Immature natural killer cell (primary cell): ENCODE data around the gene CDKAL1. TPM values are rescaled to one million over a fixed set of nuclear protein-coding genes. Genes with fewer than 3 reads are reported as not detected.
"Not testable (repeated sequence)": the region's sequence is repeated elsewhere in the genome, so short reads cannot be mapped to it uniquely, and the experiment has no call there.

Experiments
- DNase-seq, 3 donors: peaks; one replicate each; pipeline ENCODE4 v3.0.0; 2022; ENCODE audit warnings: mixed read lengths in 1 of 3
- H3K27ac Mint-ChIP-seq, 6 donors: one replicate each; pipeline ENCODE4 v1.8.0; 2020; ENCODE audit warnings: mixed read lengths in 6 of 6, mild to moderate bottlenecking in 5 of 6, inconsistent platforms in 4 of 6, moderate library complexity in 3 of 6
- H3K27me3 Mint-ChIP-seq, 3 donors: one replicate each; pipeline ENCODE4 v1.8.0; 2020 to 2021; ENCODE audit warnings: low read depth in 3 of 3, mild to moderate bottlenecking in 3 of 3, mixed read lengths in 3 of 3, moderate library complexity in 3 of 3, inconsistent platforms in 1 of 3
- H3K36me3 Mint-ChIP-seq, 3 donors: one replicate each; pipeline ENCODE4 v1.8.0; 2020; ENCODE audit warnings: mixed read lengths in 3 of 3, inconsistent platforms in 2 of 3, mild to moderate bottlenecking in 2 of 3
- H3K4me1 Mint-ChIP-seq, 2 donors: one replicate each; pipeline ENCODE4 v1.8.0; 2020; ENCODE audit warnings: inconsistent platforms in 2 of 2, mild to moderate bottlenecking in 2 of 2, mixed read lengths in 2 of 2, moderate library complexity in 1 of 2
- H3K4me3 Mint-ChIP-seq, 5 donors: one replicate each; pipeline ENCODE4 v1.8.0; 2020; ENCODE audit warnings: mild to moderate bottlenecking in 5 of 5, mixed read lengths in 5 of 5, inconsistent platforms in 3 of 5, moderate library complexity in 3 of 5
- H3K9me3 Mint-ChIP-seq, 6 donors: one replicate each; pipeline ENCODE4 v1.8.0; 2020; ENCODE audit warnings: mild to moderate bottlenecking in 6 of 6, mixed read lengths in 6 of 6, inconsistent platforms in 4 of 6, moderate library complexity in 3 of 6
- polyA plus RNA-seq, 3 donors: library from polyadenylated mRNA; unstranded; fragments of 300-500 nt; fragmentation: Illumina TruSeq; gene quantifications; one replicate each; pipeline ENCODE4 v1.2.3, GENCODE V29; 2021

The CDKAL1 gene
- polyA plus RNA-seq, 3 donors from 2014 or later = 22.4 to 32.3 (median 25.4) TPM

DNA sequence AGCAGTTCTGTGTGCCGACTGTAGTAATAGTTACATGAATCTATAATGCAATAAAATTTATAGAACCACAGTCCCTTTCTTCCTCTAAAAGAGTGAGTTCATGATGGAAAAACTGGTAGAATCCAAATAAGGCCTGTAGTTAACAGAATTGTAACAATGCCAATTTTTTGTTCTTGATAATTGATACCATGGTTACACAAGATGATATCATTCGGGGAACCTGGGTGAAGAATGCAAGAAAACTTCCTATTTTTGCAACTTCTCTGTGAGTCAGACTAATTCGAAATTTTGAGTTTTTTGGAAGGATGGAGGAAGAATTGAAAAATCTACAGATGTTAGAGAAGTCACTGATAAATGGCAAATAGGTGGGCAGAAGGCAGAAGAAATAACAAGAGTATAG, 381.8 kb downstream of the CDKAL1 start:
- Mint-ChIP-seq H3K36me3 (peaks cover 18 to 27% (median 20%) of the 10 kb centered on the region in 3 donors), H3K9me3 (peaks cover 2 to 19% (median 5%) of the 10 kb centered on the region in 6 donors), H3K4me3 (no peak overlapping the region), H3K27ac (no peak overlapping the region), H3K27me3 (peaks cover 0 to 3% (median 0%) of the 10 kb centered on the region in 3 donors), H3K4me1 (no peaks in the 10 kb centered on the region)
- no peak for DNase-seq

DNA sequence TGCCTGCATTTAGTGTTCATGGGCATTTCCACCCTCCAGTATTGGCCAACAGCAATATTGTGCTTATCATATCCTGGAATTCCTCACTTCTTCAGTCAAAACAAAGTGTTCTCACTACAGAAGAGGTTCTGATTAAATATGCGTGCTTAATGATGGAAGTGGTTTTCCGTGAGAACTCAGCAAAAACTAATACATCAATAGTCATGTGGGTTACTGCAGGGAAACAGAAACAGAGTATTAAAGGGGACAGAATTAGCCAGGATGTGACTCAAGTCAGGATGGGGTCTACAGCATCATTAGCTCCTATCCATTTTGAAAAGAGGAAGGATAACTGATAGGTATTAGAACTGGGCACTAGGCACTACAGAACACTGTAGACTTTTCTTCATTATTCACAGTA, 384.6 kb downstream of the CDKAL1 start:
- H3K9me3 Mint-ChIP-seq = peaks cover 2 to 19% (median 5%) of the 10 kb centered on the region in 6 donors
- H3K27ac Mint-ChIP-seq = no peak overlapping the region
- H3K27me3 Mint-ChIP-seq = peaks cover 0 to 3% (median 2%) of the 10 kb centered on the region in 3 donors
- DNase-seq = no peak
- no peaks in the 10 kb centered on the region for H3K4me1 Mint-ChIP-seq
- no peak overlapping the region for H3K4me3 Mint-ChIP-seq
- H3K36me3 Mint-ChIP-seq = peaks cover 16 to 27% (median 18%) of the 10 kb centered on the region in 3 donors

DNA sequence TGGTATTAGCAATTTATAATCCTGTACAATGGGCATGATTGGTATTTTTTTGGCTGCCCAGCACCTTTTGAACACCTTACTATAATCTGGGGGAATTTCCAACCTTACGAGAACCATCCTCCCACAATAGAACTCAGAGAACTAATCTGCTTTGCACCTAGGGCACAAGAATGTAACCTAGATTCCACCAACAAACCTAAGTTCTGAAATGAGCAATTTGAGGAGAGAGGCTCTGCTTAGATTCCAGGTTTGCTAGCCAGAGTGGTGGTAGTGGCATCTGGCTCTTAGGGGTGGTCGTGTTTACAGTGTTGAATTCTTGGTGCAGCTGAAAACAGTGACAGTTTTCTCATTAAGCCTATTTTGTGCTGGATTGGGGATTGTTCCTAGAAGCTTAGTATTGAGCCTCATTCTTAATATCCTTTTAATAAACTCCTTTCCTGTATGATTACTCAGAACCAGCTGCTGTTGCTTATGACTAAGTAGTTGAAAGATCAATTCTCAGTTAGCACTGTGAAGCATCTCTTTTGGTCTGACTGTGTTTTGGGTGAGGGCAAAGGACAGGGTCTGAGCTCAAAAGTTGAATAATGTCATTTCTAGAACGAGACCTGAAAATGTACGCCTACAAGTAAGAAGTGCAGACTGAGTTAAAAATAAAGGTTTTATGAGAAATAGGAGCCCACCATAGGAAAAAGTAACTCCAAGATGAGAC, 385.6 kb downstream of the CDKAL1 start:
- H3K4me3 Mint-ChIP-seq = no peak overlapping the region
- H3K9me3 Mint-ChIP-seq = peaks cover 0 to 11% (median 4%) of the 10 kb centered on the region in 6 donors
- peaks cover 0 to 3% (median 3%) of the 10 kb centered on the region in 3 donors for H3K27me3 Mint-ChIP-seq
- DNase-seq = no peak
- H3K4me1 Mint-ChIP-seq = no peaks in the 10 kb centered on the region
- no peak overlapping the region for H3K27ac Mint-ChIP-seq
- H3K36me3 Mint-ChIP-seq = peaks cover 14 to 20% (median 14%) of the 10 kb centered on the region in 3 donors

DNA sequence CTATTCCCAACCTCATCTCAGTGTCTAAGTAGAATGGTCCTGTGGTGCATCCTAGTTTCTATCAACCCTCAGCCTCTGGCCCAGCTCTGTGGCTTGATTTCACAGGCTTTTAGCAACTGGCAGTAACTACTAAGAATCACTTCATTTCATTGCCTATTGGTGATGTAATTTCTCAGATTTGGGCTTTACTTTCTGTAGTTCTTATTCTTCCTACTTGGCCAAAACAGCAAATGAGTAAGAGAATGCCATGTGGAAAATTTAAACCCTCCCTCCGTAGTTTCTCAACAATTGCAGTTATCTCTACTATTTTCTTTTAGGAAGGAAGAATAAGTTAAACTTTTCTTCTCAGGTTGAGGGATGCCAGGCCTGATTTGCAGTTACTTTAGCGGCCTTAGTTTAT, 387.3 kb downstream of the CDKAL1 start:
- no peak for DNase-seq
- H3K27me3 Mint-ChIP-seq = peaks cover 0 to 3% (median 3%) of the 10 kb centered on the region in 3 donors
- no peaks in the 10 kb centered on the region for H3K4me1 Mint-ChIP-seq
- H3K27ac Mint-ChIP-seq = no peak overlapping the region
- H3K4me3 Mint-ChIP-seq = no peak overlapping the region
- H3K36me3 Mint-ChIP-seq = peaks cover 0 to 6% (median 4%) of the 10 kb centered on the region in 3 donors
- no peaks in the 10 kb centered on the region for H3K9me3 Mint-ChIP-seq

DNA sequence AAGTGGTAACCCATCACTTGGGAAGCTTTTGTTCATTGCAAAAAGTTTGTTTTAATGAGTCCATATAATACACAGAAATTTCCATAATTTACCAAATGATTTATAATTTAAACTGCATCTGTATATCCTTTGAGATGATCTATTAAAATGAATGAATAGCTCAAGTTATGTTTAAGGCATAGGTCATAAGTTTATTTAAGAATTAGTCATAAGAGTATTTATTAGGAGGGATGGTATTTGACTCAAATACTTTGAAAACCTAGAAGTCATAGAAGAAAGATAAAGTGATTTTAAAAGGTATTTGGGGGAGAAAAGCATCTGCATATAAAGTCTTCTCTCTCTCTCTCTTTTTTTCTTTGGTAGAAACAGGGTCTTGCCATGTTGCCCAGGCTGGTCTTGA, 388.5 kb downstream of the CDKAL1 start:
- no peak for DNase-seq
- H3K4me3 Mint-ChIP-seq = no peak overlapping the region
- H3K9me3 Mint-ChIP-seq = no peaks in the 10 kb centered on the region
- no peak overlapping the region for H3K27ac Mint-ChIP-seq
- peaks cover 0 to 3% (median 3%) of the 10 kb centered on the region in 3 donors for H3K27me3 Mint-ChIP-seq
- no peaks in the 10 kb centered on the region for H3K4me1 Mint-ChIP-seq
- peaks cover 0 to 4% (median 0%) of the 10 kb centered on the region in 3 donors for H3K36me3 Mint-ChIP-seq

- not testable (repeated sequence) for H3K4me3 Mint-ChIP-seq, H3K9me3 Mint-ChIP-seq, DNase-seq, H3K36me3 Mint-ChIP-seq, H3K27ac Mint-ChIP-seq, H3K4me1 Mint-ChIP-seq, H3K27me3 Mint-ChIP-seq
Observed at GRCh38 chr6:20924094-20924493, 389.8 kb downstream of the CDKAL1 start.

DNA sequence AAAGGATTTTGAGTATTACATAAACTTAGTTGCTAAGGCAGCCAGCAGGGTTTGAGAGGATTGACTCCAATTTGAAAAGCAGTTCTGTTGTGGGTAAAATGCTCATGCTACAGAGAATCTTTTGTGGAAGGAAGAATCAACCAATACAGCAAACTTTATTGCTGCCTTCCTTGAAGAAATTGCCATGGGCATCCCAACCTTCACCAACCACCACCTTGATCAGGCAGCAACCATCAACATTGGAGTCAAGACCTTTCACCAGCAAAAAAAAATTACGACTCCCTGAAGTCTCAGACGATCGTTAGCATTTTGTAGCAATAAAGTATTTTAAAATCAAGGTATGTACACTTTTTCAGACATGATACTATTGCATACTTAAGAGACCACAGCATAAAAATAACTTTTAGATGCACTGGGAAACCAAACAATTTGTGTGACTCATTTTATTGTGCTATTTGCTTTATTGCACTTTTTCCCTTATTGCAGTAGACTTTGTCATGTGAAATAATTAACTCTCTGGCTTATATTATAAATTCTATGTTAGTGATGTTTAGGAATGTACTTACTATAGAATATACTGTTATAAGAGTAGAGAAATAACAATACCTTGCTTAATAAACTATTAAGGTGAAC, 390.8 kb downstream of the CDKAL1 start:
- Mint-ChIP-seq H3K27ac (no peak overlapping the region), H3K4me3 (no peak overlapping the region), H3K9me3 (no peaks in the 10 kb centered on the region), H3K4me1 (no peaks in the 10 kb centered on the region), H3K27me3 (peaks cover 0 to 5% (median 0%) of the 10 kb centered on the region in 3 donors), H3K36me3 (peaks cover 0 to 4% (median 0%) of the 10 kb centered on the region in 3 donors)
- DNase-seq = no peak

DNA sequence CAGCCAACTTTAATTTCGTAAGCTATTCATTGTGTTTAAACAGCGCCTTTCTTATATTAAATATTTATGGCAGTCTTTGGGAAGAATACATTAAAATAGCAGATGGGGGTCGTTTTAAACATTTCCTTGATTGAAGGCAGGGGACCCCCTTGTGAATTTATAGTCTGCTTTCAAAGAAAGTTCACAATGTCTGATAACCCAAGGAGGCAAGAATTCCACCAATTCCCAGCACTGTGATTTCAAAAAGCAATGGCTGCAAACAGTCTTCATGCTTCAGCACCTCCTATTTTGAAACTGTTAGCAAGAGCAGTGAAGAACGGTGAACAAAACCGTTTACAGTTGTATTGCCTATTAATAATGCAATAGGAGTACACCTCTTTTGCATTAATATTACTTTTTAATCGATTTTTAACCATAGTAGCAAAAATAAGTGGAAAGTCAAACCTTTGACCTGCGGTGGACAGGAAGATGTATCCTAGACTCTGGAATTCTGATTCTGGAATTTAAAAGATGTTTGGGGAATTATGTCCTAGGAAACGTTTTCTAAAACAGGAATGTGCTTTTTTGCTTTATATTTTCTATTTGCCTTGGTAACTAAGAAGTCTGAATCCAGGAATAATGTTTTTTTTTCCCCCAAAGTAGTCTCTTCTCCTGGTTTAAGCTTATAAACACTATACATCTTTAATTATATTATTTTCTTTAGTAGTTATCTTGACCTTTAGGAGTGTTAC, 393.0 kb downstream of the CDKAL1 start:
- H3K27me3 Mint-ChIP-seq = peaks cover 0 to 5% (median 0%) of the 10 kb centered on the region in 3 donors
- H3K4me1 Mint-ChIP-seq = no peaks in the 10 kb centered on the region
- no peak overlapping the region for H3K4me3 Mint-ChIP-seq

GRCh38 chr6:20929283-20929682, 395.0 kb downstream of the CDKAL1 start:
- Mint-ChIP-seq H3K4me1 (no peaks in the 10 kb centered on the region), H3K4me3 (no peak overlapping the region), H3K27me3 (peaks cover 0 to 2% (median 0%) of the 10 kb centered on the region in 3 donors), H3K27ac (no peak overlapping the region), H3K9me3 (no peaks in the 10 kb centered on the region), H3K36me3 (no peaks in the 10 kb centered on the region)
- no peak for DNase-seq

More for the DNA sequence above, 393.0 kb downstream of the CDKAL1 start:
- Mint-ChIP-seq H3K36me3 (peaks cover 0 to under 1% (median 0%) of the 10 kb centered on the region in 3 donors), H3K27ac (no peak overlapping the region), H3K9me3 (no peaks in the 10 kb centered on the region)
- no peak for DNase-seq

DNA sequence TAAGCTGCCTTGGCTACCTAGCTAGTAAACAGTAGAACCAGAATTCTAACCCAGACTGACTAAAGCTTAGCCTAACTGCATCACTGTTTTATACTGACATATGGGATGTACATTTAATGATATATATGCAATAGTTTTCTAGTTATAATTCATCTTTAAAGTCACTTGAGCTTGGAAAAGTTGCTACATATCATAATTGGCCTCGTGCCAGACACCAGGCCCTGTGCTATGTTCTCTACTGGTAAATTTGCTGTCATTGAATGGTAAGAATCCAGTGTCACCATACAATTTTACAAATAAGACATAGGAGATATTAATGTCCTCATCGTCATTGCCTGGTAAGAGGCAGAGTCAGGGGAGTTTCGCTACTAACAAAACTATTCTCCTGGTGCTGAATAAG, 396.8 kb downstream of the CDKAL1 start:
- Mint-ChIP-seq H3K9me3 (no peaks in the 10 kb centered on the region), H3K4me3 (no peak overlapping the region), H3K4me1 (no peaks in the 10 kb centered on the region), H3K27me3 (peaks cover 0 to 2% (median 0%) of the 10 kb centered on the region in 3 donors), H3K27ac (no peak overlapping the region), H3K36me3 (peaks cover 0 to 2% (median 0%) of the 10 kb centered on the region in 3 donors)
- DNase-seq = no peak

GRCh38 chr6:20931772-20932171, 397.5 kb downstream of the CDKAL1 start:
- Mint-ChIP-seq H3K27ac (no peak overlapping the region), H3K4me1 (no peaks in the 10 kb centered on the region), H3K27me3 (peaks cover 0 to 2% (median 0%) of the 10 kb centered on the region in 3 donors), H3K9me3 (no peaks in the 10 kb centered on the region), H3K4me3 (no peak overlapping the region), H3K36me3 (peaks cover 0 to 2% (median 0%) of the 10 kb centered on the region in 3 donors)
- no peak for DNase-seq

DNA sequence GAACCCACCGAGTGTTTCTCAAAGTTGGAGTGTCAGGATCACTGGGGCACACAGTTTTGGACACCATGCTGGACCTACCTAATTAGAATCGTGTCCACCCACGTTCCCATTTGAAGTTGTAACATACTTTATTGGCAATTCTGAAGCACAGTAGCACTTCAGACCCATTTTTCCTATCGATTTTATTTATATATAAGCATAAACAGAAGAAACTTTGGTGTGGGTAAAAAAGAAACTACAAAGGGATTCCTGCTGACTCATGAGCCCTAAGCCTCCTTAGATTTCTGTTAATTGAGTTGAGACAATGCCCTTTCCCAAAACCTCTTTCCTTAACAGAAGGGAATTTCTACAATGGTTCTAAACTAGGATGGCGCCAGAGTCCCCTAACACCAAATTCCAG, 398.0 kb downstream of the CDKAL1 start:
- Mint-ChIP-seq H3K27me3 (peaks cover 0 to 2% (median 0%) of the 10 kb centered on the region in 3 donors), H3K4me1 (no peaks in the 10 kb centered on the region), H3K4me3 (no peak overlapping the region), H3K9me3 (no peaks in the 10 kb centered on the region), H3K36me3 (peaks cover 0 to 2% (median 0%) of the 10 kb centered on the region in 3 donors), H3K27ac (no peak overlapping the region)
- DNase-seq = no peak

GRCh38 chr6:20933057-20933788, 399.0 kb downstream of the CDKAL1 start:
- H3K36me3 Mint-ChIP-seq = peaks cover 0 to 2% (median 0%) of the 10 kb centered on the region in 3 donors
- H3K9me3 Mint-ChIP-seq = no peaks in the 10 kb centered on the region
- H3K4me1 Mint-ChIP-seq = no peaks in the 10 kb centered on the region
- H3K27ac Mint-ChIP-seq = no peak overlapping the region
- no peak overlapping the region for H3K4me3 Mint-ChIP-seq
- H3K27me3 Mint-ChIP-seq = peaks cover 0 to 2% (median 0%) of the 10 kb centered on the region in 3 donors
- no peak for DNase-seq
